Measurements from ENCODE around the gene PRKAR2A.

Gene PRKAR2A
- total RNA-seq, result 53.5 to 76.8 (median 71.8) reads per million in 4 donors

DNA sequence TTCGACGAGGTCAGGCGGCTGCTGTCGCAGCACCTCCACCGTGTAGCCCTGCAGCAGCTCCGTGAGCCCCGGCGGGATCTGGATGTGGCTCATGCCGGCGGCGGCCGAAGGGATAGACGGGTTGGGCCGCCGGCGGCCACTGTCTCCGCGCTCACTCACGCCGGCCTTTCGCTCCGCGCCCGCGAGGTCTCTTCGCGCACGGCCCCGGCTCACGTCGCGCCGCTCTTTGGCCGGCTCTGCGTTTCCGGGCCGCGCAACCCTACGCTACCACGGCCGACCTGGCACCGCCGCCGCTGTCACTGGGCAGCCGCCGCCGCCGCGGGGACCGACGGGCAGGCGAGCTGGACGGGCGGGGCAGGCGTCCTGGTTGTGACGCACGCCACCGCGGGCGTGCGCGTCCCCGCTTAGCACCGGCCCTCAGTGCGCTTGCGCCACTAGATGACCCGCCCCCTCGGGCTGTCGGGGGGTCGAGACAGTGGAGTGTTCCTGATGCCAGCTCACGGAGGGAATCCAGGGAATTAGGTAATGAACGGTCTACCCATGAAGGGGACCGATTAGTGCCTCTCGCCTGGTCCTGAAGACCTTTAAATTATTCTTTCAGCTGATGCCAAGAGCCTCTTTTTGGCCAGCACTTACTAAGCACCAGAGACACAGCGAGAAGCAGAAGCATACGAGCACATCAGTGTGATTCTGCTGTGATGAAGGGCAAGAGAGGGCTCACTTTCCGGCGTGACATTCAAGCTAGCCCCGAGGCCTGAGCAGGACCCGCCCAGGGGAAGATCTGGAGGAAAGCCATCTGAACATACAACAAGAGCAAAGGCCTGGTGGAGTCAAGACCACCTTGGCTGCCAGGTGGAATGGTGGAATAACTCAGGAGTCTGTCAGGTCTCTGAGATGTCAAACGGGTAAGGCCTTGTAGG lies at the start of gene PRKAR2A:
Gene PRKAR2A, minus strand, starts transcription at position 371 of the 920 bp plus-strand sequence. Its CDS starts 278 bp downstream, at position 93.
- peak; percentile 57 to 89 (median 66) for DNase-seq

DNA sequence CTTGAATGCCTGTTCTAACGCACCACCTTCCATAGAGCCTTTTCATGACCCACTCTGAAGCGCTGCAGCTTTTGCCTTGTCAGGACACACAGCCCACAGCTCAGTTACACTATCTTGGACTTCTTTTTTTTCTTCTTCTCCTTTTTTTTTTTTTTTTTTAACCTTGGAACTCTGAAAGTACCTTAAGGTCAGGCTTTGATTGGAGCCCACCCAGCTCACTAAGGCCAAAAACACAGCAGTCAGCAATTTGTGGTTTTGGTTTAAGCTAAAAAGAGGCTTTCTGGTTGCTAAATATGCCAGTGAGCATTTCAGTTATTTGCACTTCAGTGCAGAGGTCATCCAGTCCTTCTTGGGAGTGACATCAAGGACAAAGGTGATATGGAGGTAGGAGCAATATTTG lies 49.3 kb upstream of the PRKAR2A start:
- DNase-seq, result no peak

- DNase-seq, result no peak
These were observed 46.8 kb upstream of the PRKAR2A start for GRCh38 chr3:48894516-48894915.

GRCh38 chr3:48891606-48892005 lies 43.9 kb upstream of the PRKAR2A start:
- DNase-seq, result no peak

- DNase-seq, result no peak
These were observed 38.1 kb upstream of the PRKAR2A start for GRCh38 chr3:48885753-48886152.

DNA sequence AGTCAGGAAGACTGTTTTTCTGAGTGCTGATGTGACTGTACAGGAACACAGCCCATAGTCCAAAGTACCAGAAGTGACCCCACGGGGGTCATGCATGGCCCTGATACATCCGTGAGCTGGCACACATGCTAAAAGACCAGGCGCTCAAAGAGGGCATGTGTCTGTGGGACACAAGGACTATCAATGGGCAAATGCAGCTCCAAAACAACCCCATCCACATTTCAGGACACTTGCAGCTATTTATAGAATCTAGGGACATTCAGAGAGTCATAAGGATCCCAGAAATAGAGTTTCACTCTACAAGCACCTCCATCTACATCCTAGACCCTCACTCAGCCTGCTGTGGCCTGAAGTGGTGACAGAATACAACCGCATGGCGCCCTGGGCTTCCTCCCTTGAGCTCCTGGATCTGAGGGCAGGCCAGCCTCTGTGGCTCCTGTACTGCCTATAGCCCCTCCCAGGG lies 34.0 kb upstream of the PRKAR2A start:
- no peak for DNase-seq

DNA sequence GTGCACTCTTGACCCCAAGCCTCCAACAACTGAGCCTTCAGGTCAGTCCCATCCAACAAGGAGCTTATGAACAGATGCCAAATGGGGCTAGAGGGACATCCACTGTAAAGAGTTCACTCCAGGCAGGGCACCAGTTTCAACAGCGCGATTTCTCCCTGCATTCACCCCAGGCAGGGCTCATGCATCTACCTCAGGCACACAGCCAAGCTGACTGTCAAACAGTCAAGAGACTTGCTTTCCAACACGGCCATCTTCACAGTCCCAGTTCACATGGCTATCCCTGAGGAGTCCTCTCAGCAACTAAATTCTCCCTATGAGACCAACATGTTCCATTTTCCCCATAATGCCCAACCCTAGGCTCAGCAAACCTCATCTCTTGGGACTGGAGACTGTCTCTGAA lies 33.3 kb upstream of the PRKAR2A start:
- no peak for DNase-seq

- no peak for DNase-seq
These were observed 32.3 kb upstream of the PRKAR2A start for GRCh38 chr3:48879994-48880377.

DNA sequence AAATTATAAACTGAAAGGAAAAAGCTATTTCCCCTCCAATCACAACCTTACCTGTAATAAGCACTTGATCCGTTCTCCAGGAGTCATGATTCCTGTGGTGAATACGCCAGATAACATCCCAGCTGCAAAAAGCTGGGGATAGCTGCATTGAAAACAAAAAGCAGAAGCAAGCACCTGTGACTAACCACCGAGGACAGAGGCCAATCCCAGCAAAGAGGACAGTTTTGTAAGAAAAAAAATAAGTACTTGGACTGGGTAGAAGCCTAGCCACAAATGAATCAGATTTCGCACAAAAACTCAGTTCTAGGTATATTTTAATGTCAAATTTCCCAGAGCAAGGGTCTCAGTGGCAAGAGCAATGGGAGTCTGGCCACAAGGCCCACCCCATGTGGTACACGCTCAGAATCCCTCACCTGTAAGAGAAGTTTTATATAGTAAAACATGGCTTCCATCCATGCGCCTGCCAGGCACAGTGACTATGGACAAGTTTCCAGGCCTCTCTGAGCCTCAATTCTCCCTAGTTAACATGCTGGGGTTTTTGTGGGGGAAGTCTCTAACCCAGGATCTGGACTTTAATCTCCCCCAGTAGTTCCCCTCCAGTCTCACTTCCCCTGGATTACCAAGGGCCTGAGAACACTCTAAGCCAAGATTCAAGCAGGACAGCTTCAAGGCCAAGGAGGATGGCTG lies 31.8 kb upstream of the PRKAR2A start:
- no peak for DNase-seq

DNA sequence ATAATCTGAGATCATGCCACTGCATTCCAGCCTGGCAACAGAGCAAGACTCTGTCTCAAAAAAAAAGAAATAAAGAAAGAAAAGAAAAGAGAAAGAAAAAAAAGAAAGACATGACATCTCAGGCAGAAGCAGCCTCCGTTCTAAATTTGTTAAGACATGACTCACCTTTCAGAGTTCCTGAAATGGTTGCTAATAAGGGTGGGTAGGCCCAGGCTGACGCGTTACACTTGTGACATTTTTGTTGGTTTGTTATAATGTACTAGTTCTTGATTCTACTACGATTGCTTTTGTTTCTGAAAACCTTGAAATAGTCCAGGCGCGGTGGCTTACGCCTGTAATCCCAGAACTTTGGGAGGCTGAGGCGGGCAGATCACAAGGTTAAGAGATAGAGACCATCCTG lies 30.0 kb upstream of the PRKAR2A start:
- DNase-seq, result no peak

- no peak for DNase-seq
These were observed 15.4 kb upstream of the PRKAR2A start for GRCh38 chr3:48863122-48863521.

- no peak for DNase-seq
These were observed 11.5 kb upstream of the PRKAR2A start for GRCh38 chr3:48859206-48859605.

DNA sequence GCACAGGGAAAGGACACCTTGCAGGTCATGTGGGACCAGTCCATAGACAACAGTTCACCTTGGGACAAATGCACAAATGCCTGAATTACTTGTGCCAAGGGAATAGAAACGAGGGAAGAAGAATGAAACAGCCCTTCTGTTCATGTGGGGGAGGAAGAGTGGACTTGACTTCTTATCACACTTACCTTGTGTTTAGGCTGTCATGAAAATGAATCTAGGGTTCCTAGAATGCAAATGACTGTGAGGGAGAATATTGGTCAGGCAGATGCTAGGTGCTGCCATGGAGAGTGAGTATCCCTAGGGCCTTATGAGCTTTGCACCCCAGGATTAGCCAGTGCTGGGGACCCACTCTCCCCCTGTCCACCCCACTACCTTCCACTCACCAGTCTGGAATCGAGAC lies 11.0 kb upstream of the PRKAR2A start:
- DNase-seq, result no peak

DNA sequence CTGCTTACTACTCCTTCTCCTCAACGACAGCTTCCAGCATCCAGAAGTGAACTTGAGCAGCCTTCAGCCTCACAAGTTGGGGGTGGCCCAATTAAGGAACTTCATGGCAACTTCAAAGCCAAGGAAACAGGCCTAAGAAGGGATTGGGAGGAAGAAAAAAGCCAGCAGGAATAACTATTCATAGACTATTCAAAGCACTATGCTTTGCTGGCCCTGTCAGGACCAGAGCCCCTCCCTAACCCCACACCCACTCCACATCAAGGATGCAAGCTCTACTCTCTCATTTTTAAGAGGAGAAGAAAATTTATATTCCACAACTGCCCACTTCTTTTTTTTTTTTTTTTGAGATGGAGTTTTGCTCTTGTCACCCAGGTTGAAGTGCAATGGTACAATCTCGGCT lies 10.0 kb upstream of the PRKAR2A start:
- no peak for DNase-seq

- DNase-seq, result no peak
These were observed 8.8 kb upstream of the PRKAR2A start for GRCh38 chr3:48856469-48856868.

GRCh38 chr3:48855681-48856447 lies 8.2 kb upstream of the PRKAR2A start:
- DNase-seq, result no peak

DNA sequence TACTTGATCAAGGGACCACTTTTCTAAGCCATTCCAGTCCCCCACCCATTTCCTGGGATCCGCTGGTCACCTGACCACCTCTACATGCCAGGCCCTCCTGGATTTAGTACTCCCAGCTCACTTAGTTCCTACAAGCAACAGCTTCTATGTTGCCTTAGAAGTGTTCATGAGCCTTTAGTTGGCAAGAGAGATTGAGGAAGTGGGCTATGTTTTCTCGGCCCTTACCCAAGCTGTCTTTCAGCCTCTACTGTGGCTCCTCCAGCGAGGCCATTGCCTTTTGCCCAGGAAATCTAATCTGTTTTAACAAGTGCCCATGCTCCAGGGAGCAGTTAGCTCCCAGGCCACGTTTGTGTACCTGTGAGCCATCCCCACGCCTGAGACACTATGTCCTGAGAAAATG lies 4.5 kb upstream of the PRKAR2A start:
- no peak for DNase-seq

GRCh38 chr3:48851407-48851806 lies 3.7 kb upstream of the PRKAR2A start:
- DNase-seq, result no peak

DNA sequence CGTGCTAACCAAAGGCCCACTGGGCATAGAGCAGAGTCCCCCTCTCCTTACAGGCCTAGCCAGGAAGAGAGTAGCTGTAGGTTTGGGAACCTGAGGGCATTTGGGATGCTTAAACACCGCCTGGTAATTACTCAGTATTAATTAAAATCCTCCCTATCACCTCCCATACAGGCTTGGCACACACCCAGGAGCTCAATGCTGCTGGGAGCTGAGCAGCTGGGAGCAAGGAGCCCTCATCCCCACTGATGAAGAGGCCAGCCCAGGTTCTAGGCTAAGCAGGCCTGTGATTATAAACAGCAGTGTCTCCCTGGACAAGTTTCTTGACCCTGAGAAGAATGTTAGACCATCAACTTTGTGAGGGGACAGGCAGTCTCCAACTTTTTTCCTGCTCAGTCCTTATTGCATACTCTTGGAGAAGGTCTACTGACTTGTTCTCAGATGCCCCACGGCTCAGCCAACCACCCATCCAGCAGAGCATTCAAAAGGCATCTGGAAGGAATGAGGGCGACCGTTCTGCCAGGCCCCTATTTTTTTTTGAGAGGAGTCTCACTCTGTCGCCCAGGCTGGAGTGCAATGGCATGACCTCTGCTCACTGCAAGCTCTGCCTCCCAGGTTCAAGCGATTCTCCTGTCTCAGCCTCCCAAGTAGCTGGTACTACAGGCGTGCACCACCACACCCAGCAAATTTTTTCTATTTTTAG lies 1.3 kb upstream of the PRKAR2A start:
- no peak for DNase-seq

GRCh38 chr3:48847053-48847503 lies 596 bp downstream of the PRKAR2A start:
- DNase-seq, result peak; percentile 33 to 50 (median 46)

DNA sequence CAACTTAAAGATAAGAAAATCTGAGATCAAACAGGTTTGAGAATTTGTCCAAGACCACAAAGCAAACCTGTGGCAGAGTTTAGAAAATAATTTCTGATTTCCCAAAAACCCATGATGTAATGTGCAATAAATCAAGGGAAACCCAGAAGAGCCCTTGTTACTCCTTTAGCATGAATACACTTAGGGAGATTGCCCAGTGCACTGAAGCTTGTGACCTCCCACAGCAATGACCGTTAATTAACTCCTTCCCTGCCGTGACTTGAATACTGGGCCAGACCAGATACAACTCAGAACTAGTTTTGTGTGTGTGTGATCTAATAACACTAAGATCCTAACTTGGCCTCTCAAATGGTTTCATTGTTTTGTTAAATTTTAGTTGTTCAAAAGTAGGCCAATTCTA lies 2.5 kb downstream of the PRKAR2A start:
- no peak for DNase-seq

DNA sequence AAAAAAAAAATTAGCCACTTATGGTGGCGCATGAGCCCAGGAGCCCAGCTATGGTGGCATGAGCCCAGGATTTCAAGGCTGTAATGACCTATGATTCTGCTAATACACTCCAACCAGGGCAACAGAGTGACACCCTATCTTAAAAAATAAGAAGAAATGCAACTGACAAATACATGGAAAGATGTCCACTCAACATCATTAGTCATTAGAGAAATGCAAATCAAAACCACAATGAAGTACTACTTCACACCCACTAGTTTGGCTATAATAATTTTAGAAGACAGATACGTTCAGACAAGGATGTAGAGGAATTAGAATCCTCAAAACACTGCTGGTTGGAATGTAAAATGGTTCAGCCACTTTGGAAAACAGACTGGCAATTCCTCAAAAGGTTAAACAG lies 10.5 kb downstream of the PRKAR2A start:
- DNase-seq, result no peak
